HG03066 (cell line): ENCODE results near the gene VPS52.

Source experiments
- ATAC-seq: cut with Tn5 transposase; IDR thresholded peaks from one replicate; pipeline ENCODE4 v1.9.1; 2021; ENCODE audit warnings: low read depth; ENCODE audit not compliant: unreplicated experiment

The VPS52 gene

DNA sequence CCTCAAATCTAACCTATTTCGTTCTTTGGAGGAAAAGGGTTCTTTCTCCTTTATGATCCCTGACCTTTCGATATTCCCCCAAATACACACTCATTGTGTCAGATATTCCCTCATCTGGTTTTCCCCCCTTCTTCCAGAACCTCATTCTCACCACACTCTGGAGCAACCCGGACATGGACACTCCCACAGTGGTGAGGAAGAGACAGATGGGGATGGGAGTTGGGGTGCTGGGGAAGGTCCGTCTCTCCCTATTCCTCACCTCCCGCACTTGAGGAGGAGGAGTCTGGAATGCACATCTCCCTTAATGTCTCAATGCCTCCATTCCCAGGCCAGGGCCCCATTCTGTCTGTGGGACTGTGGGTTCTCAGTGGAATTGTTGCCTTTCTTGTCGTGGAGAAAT lies 69.7 kb downstream of the VPS52 start:
- no peak for ATAC-seq

DNA sequence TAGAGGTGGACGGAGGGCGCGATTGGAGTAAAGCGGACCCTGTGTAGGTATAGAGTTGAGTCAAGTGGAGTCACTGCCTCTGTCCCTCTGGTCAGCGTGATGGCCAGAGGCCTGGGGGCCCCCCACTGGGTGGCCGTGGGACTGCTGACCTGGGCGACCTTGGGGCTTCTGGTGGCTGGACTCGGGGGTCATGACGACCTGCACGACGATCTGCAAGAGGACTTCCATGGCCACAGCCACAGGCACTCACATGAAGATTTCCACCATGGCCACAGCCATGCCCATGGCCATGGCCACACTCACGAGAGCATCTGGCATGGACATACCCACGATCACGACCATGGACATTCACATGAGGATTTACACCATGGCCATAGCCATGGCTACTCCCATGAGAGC lies 70.5 kb downstream of the VPS52 start:
- no peak for ATAC-seq
